Heart left ventricle (tissue), 16 donors: ENCODE results near the gene CPE. TPM values are rescaled to one million over a fixed set of nuclear protein-coding genes. Genes with fewer than 3 reads are reported as not detected.

Source experiments
- ATAC-seq, 4 donors: fragments of 200-7000 bp; cut with Tn5 transposase; one replicate each; pipeline ENCODE4 v1.9.1; 2020 to 2022; ENCODE audit warnings: moderate library complexity in 4 of 4, mild to moderate bottlenecking in 3 of 4, moderate number of reproducible peaks in 1 of 4
- DNase-seq, 5 donors: peaks; one replicate each; pipeline ENCODE4 v3.0.0-alpha.2; 2020
- H3K27ac ChIP-seq, 12 donors: fragments of 200-600 bp; sonication (generic) in 4 of 12; one replicate each; pipeline versions ENCODE4 v1.5.0 to v1.8.0; 2016 to 2022; ENCODE audit warnings: mild to moderate bottlenecking in 2 of 12
- H3K27me3 ChIP-seq, 9 donors: fragments of 200-600 bp; sonication (generic) in 2 of 9; one replicate each; pipeline versions ENCODE4 v1.5.1 to v1.8.0; 2016 to 2022; ENCODE audit warnings: mild to moderate bottlenecking in 3 of 9
- H3K36me3 ChIP-seq, 9 donors: fragments of 200-600 bp; sonication (generic) in 2 of 9; one replicate each; pipeline versions ENCODE4 v1.5.0 to v1.8.0; 2018 to 2022; ENCODE audit warnings: mild to moderate bottlenecking in 2 of 9
- H3K4me1 ChIP-seq, 12 donors: fragments of 200-600 bp; sonication (generic) in 4 of 12; one replicate each; pipeline versions ENCODE4 v1.5.0 to v1.8.0; 2016 to 2022; ENCODE audit warnings: mild to moderate bottlenecking in 3 of 12
- H3K4me3 ChIP-seq, 12 donors: fragments of 200-600 bp; sonication (generic) in 4 of 12; one replicate each; pipeline versions ENCODE4 v1.5.0 to v1.8.0; 2017 to 2022; ENCODE audit warnings: mild to moderate bottlenecking in 9 of 12, moderate library complexity in 4 of 12
- H3K9me3 ChIP-seq, 12 donors: fragments of 200-600 bp; sonication (generic) in 4 of 12; one replicate each; pipeline versions ENCODE4 v1.5.0 to v1.8.0; 2016 to 2022; ENCODE audit warnings: mild to moderate bottlenecking in 1 of 12
- POLR2A ChIP-seq, 2 donors: fragments of 450-650 bp; IDR thresholded peaks; one replicate each; pipeline ENCODE4 v1.6.1; 2017; ENCODE audit warnings: antibody characterized with exemption in 2 of 2, mild to moderate bottlenecking in 2 of 2, moderate library complexity in 2 of 2
- WGBS, 4 donors: extraction: QIAGEN DNeasy Blood & Tissue Kit in 2 of 4; methylation state at CpG; one replicate each; pipeline versions ENCODE4 v1.1.5 to v1.1.7; 2013 to 2018; 5-methylcytosine and 5-hydroxymethylcytosine counted together
- intact Hi-C, 10 donors: fragments of 100-400 bp; cut with DNase I; formaldehyde crosslinking; loops; one replicate each; pipeline versions ENCODE4 v1.11.1 to v1.14.2; 2022
- polyA plus RNA-seq, 2 donors: library from polyadenylated mRNA; stranded (reverse); fragments of 200-250 nt; gene quantifications; one replicate each; pipeline ENCODE4 v1.2.3, GENCODE V29; 2013
- total RNA-seq, 9 donors: library from RNA; depleted of rRNA in 2 of 9; stranded (reverse); fragments of >200 nt in 2 of 9; fragmentation: NEBNext Ultra II Directional in 3 of 9; extraction: Animal tissue kit (Norgen Biotek cat#: 25700) in 3 of 9; gene quantifications; one replicate each; pipeline versions ENCODE4 v1.1.0 to v1.2.4, GENCODE V29; 2016 to 2023
- TF ChIP-seq, protein P1 (sequence below), 12 donors: fragments of 200-600 bp; sonication (generic) in 4 of 12; IDR thresholded peaks; one replicate each; pipeline versions ENCODE4 v1.5.0 to v1.8.0; 2018 to 2022; ENCODE audit warnings: antibody characterized with exemption in 12 of 12, mild to moderate bottlenecking in 5 of 12
- donor health status: ischemic (EF 13 %, LVEDD 7.1; RV severe dilation, severe dysfunction).
- donor health status: healthy with polysubstance abuse.
- donor health status: DM: no; HTN: yes; CAD: no.
- donor health status: DM: no; HTN: no; CAD: no.
- donor health status: ischemic (EF 25% LVEDD 6.9; RV normal size, moderate dysfunction).
- donor health status: ischemic (EF 25% LVEDD 5.7; RV mildly dilated, moderate dysfunction).
- donor health status: healthy.
- donor health status: DM: yes; HTN: yes; CAD: no.
- donor health status: ischemic (EF 35%, LVEDD 5.7; RV mildly dilated, moderate dysfunction).
- donor health status: nonischemic (EF 11% LVEDD 7.7; RV severe dilation, severe dysfunction).
- donor health status: DM: yes; HTN: yes; CAD: no.
- donor health status: PGD.
- donor health status: ischemic (EF 29% LVEDD 5.4; RV normal size, mild dysfunction).
- donor health status: nonischemic (EF 23%, LVEDD 6.1; RV moderate dilation, normal function).

The CPE gene
- total and polyA plus RNA-seq, 11 donors, result 13.3 to 115 (median 28.4) TPM

DNA sequence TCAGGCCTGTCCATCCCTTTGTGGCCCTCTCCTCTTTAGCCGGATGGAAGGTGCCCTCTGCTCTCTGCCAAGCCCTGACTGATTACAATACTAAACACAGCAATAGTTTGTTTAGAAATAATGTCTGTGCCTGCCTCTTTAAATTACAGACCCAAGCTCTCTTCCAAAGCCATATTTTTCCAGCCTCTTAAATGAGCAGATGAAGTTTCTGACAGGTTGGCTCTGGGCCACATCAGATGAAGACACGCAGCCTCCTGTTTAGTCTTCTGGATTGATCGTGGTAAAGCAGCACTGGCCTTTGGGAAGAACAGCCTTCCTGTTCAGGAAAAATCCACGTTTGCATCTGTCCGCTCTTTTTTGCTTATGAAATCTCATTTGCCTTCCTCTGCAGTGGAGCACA, 133.6 kb downstream of the CPE start:
- ATAC-seq (no peak), DNase-seq (no peak)
- Histone ChIP-seq H3K27ac (no peak overlapping the region), H3K4me3 (no peak overlapping the region), H3K36me3 (no peaks in the 10 kb centered on the region), H3K9me3 (no peaks in the 10 kb centered on the region), H3K27me3 (no peaks in the 10 kb centered on the region), H3K4me1 (no peaks in the 10 kb centered on the region)
- intact Hi-C loops, result no loop called here
- 40 to 50% (median 45%) methylated on average over 5 of the region's 5 CpGs for WGBS, 4 donors
- TF ChIP-seq, protein P1, sequence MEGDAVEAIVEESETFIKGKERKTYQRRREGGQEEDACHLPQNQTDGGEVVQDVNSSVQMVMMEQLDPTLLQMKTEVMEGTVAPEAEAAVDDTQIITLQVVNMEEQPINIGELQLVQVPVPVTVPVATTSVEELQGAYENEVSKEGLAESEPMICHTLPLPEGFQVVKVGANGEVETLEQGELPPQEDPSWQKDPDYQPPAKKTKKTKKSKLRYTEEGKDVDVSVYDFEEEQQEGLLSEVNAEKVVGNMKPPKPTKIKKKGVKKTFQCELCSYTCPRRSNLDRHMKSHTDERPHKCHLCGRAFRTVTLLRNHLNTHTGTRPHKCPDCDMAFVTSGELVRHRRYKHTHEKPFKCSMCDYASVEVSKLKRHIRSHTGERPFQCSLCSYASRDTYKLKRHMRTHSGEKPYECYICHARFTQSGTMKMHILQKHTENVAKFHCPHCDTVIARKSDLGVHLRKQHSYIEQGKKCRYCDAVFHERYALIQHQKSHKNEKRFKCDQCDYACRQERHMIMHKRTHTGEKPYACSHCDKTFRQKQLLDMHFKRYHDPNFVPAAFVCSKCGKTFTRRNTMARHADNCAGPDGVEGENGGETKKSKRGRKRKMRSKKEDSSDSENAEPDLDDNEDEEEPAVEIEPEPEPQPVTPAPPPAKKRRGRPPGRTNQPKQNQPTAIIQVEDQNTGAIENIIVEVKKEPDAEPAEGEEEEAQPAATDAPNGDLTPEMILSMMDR (IDR thresholded peaks at IDR 0.05), result no peak
- no peak for TF ChIP-seq POLR2A (IDR thresholded peaks at IDR 0.05)

DNA sequence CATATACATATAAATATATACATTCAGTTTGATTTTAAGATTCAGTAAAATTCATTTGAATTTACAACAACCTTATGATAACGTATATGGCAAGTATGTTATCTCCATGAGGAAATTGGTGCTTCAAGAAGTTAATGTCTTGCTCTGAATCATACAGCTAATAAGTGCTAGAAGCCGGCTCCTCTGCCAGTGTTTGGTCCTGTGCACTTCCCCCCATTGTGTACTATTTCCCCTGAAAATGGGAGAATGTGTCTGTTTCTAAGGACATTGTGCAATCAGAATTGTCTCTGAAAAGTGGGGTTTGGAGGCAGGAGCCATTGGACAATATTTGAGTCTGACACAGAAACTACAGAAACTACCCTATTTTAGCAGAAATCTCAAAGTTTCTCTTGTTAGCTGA, 135.9 kb downstream of the CPE start:
- Histone ChIP-seq H3K27me3 (no peaks in the 10 kb centered on the region), H3K27ac (no peak overlapping the region), H3K9me3 (no peaks in the 10 kb centered on the region), H3K36me3 (no peaks in the 10 kb centered on the region), H3K4me1 (no peaks in the 10 kb centered on the region), H3K4me3 (no peak overlapping the region)
- no peak for DNase-seq
- no peak for ATAC-seq
- TF ChIP-seq, protein P1 (IDR thresholded peaks at IDR 0.05), result no peak
- TF ChIP-seq POLR2A (IDR thresholded peaks at IDR 0.05), result no peak
- intact Hi-C loops, result no loop called here
- WGBS, 4 donors, result 61 to 66% (median 63%) methylated on average over 2 of the region's 2 CpGs

GRCh38 chr4:165515201-165515600, 136.4 kb downstream of the CPE start:
- no peak for ATAC-seq
- intact Hi-C loops, result no loop called here

GRCh38 chr4:165516281-165516833, 137.5 kb downstream of the CPE start:
- intact Hi-C loops, result no loop called here
- no peaks in the 10 kb centered on the region for H3K36me3 ChIP-seq
- 74 to 82% (median 79%) methylated on average over 6 of the region's 6 CpGs for WGBS, 4 donors
- no peaks in the 10 kb centered on the region for H3K27me3 ChIP-seq
- no peak for DNase-seq
- TF ChIP-seq, protein P1 (IDR thresholded peaks at IDR 0.05), result no peak
- no peak for TF ChIP-seq POLR2A (IDR thresholded peaks at IDR 0.05)
- H3K9me3 ChIP-seq, result no peaks in the 10 kb centered on the region
- ATAC-seq, result no peak
- H3K4me3 ChIP-seq, result no peak overlapping the region
- no peak overlapping the region for H3K27ac ChIP-seq
- H3K4me1 ChIP-seq, result no peaks in the 10 kb centered on the region

More at GRCh38 chr4:165515201-165515600, 136.4 kb downstream of the CPE start:
- H3K36me3 ChIP-seq, result no peaks in the 10 kb centered on the region
- WGBS, 4 donors, result 77 to 100% (median 95%) methylated on average over 2 of the region's 2 CpGs
- H3K4me1 ChIP-seq, result no peaks in the 10 kb centered on the region
- no peaks in the 10 kb centered on the region for H3K9me3 ChIP-seq
- no peak overlapping the region for H3K4me3 ChIP-seq
- TF ChIP-seq, protein P1 (IDR thresholded peaks at IDR 0.05), result no peak
- TF ChIP-seq POLR2A (IDR thresholded peaks at IDR 0.05), result no peak
- no peak overlapping the region for H3K27ac ChIP-seq
- no peak for DNase-seq
- no peaks in the 10 kb centered on the region for H3K27me3 ChIP-seq
